Stomach (tissue), 4 donors: ENCODE measurements around the gene C1QTNF12.

Experiments used
- EP300 ChIP-seq: sonication (generic); formaldehyde crosslinking; IDR thresholded peaks from one replicate; pipeline ENCODE4 v1.6.1; 2017; ENCODE audit warnings: antibody characterized with exemption
- POLR2A ChIP-seq, 4 donors: fragments of 450-650 bp; IDR thresholded peaks; one replicate each; pipeline ENCODE4 v1.6.1; 2016; ENCODE audit warnings: antibody characterized with exemption in 4 of 4, control low read depth in 2 of 4, mild to moderate bottlenecking in 1 of 4, moderate library complexity in 1 of 4
- POLR2AphosphoS5 ChIP-seq, 3 donors: sonication (generic); formaldehyde crosslinking; IDR thresholded peaks; one replicate each; pipeline ENCODE4 v1.6.1; 2016; ENCODE audit warnings: antibody characterized with exemption in 3 of 3
- TF ChIP-seq, protein P1 (sequence below), 7 experiments: fragments of 450-650 bp in 4 of 7; fragments of 200-600 bp in 3 of 7; sonication (generic) in 3 of 7; IDR thresholded peaks; one replicate each; pipeline ENCODE4 v1.5.1; 2016 to 2019; ENCODE audit warnings: antibody characterized with exemption in 7 of 7, control low read depth in 2 of 7, mild to moderate bottlenecking in 1 of 7

DNA sequence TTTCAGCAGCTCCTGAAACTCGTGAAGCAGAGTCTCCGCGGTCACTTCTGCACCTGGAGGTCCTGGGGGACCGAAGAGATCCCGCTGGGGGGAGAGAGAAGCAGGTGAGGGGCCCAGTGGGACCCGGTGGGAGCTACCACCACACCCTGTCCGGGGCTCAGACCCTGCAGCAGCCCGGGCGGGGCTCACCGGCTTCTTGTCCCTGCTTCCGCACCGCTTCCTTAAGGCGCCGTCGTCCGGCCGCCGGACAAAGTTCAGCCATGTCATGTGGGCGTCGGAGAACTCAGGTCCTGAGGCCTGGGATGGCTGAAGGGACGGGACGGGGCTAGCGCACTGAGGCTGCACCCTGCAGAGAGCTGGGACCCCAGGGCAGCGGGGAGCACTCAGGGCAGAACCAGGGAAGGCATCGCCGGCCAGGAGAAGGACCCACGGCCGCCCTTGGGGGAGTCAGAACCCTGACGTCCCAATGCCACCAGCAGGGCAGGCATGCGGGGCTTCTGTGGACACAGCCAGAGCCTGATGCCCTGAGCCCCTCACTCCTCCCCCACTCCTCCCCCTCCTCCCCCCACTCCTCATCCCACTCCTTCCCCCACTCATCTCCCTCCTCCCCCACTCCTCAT lies 2.2 kb downstream of the C1QTNF12 start:
- TF ChIP-seq, protein P1, sequence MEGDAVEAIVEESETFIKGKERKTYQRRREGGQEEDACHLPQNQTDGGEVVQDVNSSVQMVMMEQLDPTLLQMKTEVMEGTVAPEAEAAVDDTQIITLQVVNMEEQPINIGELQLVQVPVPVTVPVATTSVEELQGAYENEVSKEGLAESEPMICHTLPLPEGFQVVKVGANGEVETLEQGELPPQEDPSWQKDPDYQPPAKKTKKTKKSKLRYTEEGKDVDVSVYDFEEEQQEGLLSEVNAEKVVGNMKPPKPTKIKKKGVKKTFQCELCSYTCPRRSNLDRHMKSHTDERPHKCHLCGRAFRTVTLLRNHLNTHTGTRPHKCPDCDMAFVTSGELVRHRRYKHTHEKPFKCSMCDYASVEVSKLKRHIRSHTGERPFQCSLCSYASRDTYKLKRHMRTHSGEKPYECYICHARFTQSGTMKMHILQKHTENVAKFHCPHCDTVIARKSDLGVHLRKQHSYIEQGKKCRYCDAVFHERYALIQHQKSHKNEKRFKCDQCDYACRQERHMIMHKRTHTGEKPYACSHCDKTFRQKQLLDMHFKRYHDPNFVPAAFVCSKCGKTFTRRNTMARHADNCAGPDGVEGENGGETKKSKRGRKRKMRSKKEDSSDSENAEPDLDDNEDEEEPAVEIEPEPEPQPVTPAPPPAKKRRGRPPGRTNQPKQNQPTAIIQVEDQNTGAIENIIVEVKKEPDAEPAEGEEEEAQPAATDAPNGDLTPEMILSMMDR (IDR thresholded peaks at IDR 0.05) = no peak
- TF ChIP-seq POLR2A (IDR thresholded peaks at IDR 0.05) = no peak
- TF ChIP-seq EP300 = no peak
- TF ChIP-seq POLR2AphosphoS5 (IDR thresholded peaks at IDR 0.05) = no peak
